Fibroblast of lung (primary cell): ENCODE data around the gene SEPTIN2. TPM values are rescaled to one million over a fixed set of nuclear protein-coding genes. Genes with fewer than 3 reads are reported as not detected.

Experiments used
- DNase-seq, 2 donors: peaks; one replicate each; pipeline versions ENCODE4 v3.0.0 to v3.0.0-alpha.2; 2010; ENCODE audit warnings: low read depth in 2 of 2
- H2AFZ ChIP-seq: 2 replicates; pipeline ENCODE4 v1.5.1; 2012; ENCODE audit warnings: low read length, control low read depth, inconsistent platforms
- H3K27ac ChIP-seq: 2 replicates; pipeline ENCODE4 v1.5.1; 2011; ENCODE audit warnings: low read length, control low read depth; ENCODE audit not compliant: insufficient read depth
- H3K27me3 ChIP-seq: 2 replicates; pipeline ENCODE4 v1.5.1; 2011; ENCODE audit warnings: mild to moderate bottlenecking, low read length; ENCODE audit not compliant: control insufficient read depth, insufficient read depth
- H3K36me3 ChIP-seq: 2 replicates; pipeline ENCODE4 v1.5.1; 2011; ENCODE audit warnings: low read length; ENCODE audit not compliant: control insufficient read depth, insufficient read depth
- H3K4me1 ChIP-seq: 2 replicates; pipeline ENCODE4 v1.5.1; 2011; ENCODE audit warnings: low read length; ENCODE audit not compliant: control insufficient read depth, insufficient read depth; ENCODE audit errors: extremely low read depth
- H3K4me2 ChIP-seq: 2 replicates; pipeline ENCODE4 v1.5.1; 2011; ENCODE audit warnings: low read length, control low read depth; ENCODE audit not compliant: insufficient read depth; ENCODE audit errors: extremely low read depth
- H3K4me3 ChIP-seq, 4 experiments: fragments of 200-600 bp in 1 of 4; sonication (generic) in 1 of 4; replicated peaks in 1 of 4; 2 replicates each; pipeline ENCODE4 v1.5.1; 2011 to 2016; ENCODE audit warnings: low read length in 4 of 4, low read depth in 3 of 4, mild to moderate bottlenecking in 3 of 4, control low read depth in 2 of 4, inconsistent platforms in 1 of 4, mixed read lengths in 1 of 4; ENCODE audit not compliant: insufficient read depth in 1 of 4; ENCODE audit errors: control extremely low read depth in 1 of 4
- H3K79me2 ChIP-seq: 2 replicates; pipeline ENCODE4 v1.5.1; 2012; ENCODE audit warnings: mild to moderate bottlenecking, low read length, inconsistent platforms; ENCODE audit not compliant: control insufficient read depth, insufficient read depth
- H3K9ac ChIP-seq: 2 replicates; pipeline ENCODE4 v1.5.1; 2011; ENCODE audit warnings: mild to moderate bottlenecking, low read length, control low read depth; ENCODE audit not compliant: insufficient read depth
- H3K9me3 ChIP-seq: 2 replicates; pipeline ENCODE4 v1.5.1; 2012; ENCODE audit warnings: low read depth, low read length; ENCODE audit not compliant: control insufficient read depth, insufficient read depth
- H4K20me1 ChIP-seq: 2 replicates; pipeline ENCODE4 v1.5.1; 2011; ENCODE audit warnings: low read length; ENCODE audit not compliant: control insufficient read depth, insufficient read depth; ENCODE audit errors: extremely low read depth
- CTCF ChIP-seq, 2 donors: IDR thresholded peaks in 1 of 2; conservative IDR thresholded peaks in 1 of 2; 1 replicate in 1 of 2; 2 replicates in 1 of 2; pipeline ENCODE4 v1.5.1; 2011 to 2012; ENCODE audit warnings: low read length in 2 of 2, control low read depth in 1 of 2, inconsistent platforms in 1 of 2, low read depth in 1 of 2, mild to moderate bottlenecking in 1 of 2
- EZH2 ChIP-seq: IDR thresholded peaks from 2 replicates; pipeline ENCODE4 v1.5.1; 2012; ENCODE audit warnings: low read length, control low read depth, mild to moderate bottlenecking; ENCODE audit errors: missing control alignments
- polyA plus RNA-seq, 2 donors: library from polyadenylated mRNA; depleted of rRNA in 1 of 2; stranded (reverse) in 1 of 2; unstranded in 1 of 2; fragments of >200 nt; gene quantifications; 2 replicates each; pipeline ENCODE4 v1.2.1, GENCODE V29; 2011 to 2012; ENCODE audit warnings: missing spikeins in 1 of 2
- total RNA-seq: library from RNA; depleted of rRNA; stranded (reverse); fragments of >200 nt; gene quantifications from 2 replicates; pipeline ENCODE4 v1.2.1, GENCODE V29; 2014

Gene SEPTIN2
- total and polyA plus RNA-seq, 2 donors (not counting 1 experiment from before 2014, with no cell fraction given) = 403 to 927 TPM

GRCh38 chr2:241355983-241356870 lies 40.5 kb downstream of the SEPTIN2 start, which contains the start of gene FARP2:
Gene FARP2 (plus strand): TSS chr2:241356285. CDS start chr2:241373108, 16,823 bp downstream.
- TF ChIP-seq CTCF (conservative IDR thresholded peaks at IDR 0.05 in 1 of 2, IDR thresholded peaks at IDR 0.05 in 1 of 2; ENCODE audit: low read depth in 1 of 2, low read length in 2 of 2) (no peak), EZH2 (no peak)
- Histone ChIP-seq H4K20me1 (no peaks in the 10 kb centered on the region), H3K9ac (peak within 1 kb of the TSS; percentile 84)

GRCh38 chr2:241356871-241357260 lies 41.1 kb downstream of the SEPTIN2 start:
- no peak for DNase-seq
- peak overlapping the region; percentile 84 for H3K9ac ChIP-seq
- peaks cover 6% of the 10 kb centered on the region for H3K36me3 ChIP-seq
- H2AFZ ChIP-seq = no peak overlapping the region
- H3K4me1 ChIP-seq = peaks cover 10% of the 10 kb centered on the region
- peak overlapping the region; percentile 88 for H3K4me2 ChIP-seq
- TF ChIP-seq EZH2 = no peak
- no peak for TF ChIP-seq CTCF (conservative IDR thresholded peaks at IDR 0.05 in 1 of 2, IDR thresholded peaks at IDR 0.05 in 1 of 2; ENCODE audit: low read depth in 1 of 2, low read length in 2 of 2)
- peaks cover 46% of the 10 kb centered on the region for H3K79me2 ChIP-seq
- H3K27me3 ChIP-seq = no peaks in the 10 kb centered on the region
- peak overlapping the region; percentile 62 to 97 (median 82) for H3K4me3 ChIP-seq
- peak overlapping the region; percentile 83 for H3K27ac ChIP-seq
- H4K20me1 ChIP-seq = no peaks in the 10 kb centered on the region
- no peaks in the 10 kb centered on the region for H3K9me3 ChIP-seq

More at GRCh38 chr2:241355983-241356870, 40.5 kb downstream of the SEPTIN2 start, which contains the start of gene FARP2:
- H3K27ac ChIP-seq = peak within 1 kb of the TSS; percentile 83
- H3K27me3 ChIP-seq = no peaks in the 10 kb centered on the region
- H3K4me1 ChIP-seq = peaks cover 10% of the 10 kb centered on the region
- H3K79me2 ChIP-seq = peaks cover 45% of the 10 kb centered on the region
- H3K4me2 ChIP-seq = peak within 1 kb of the TSS; percentile 88
- no peak within 1 kb of the TSS for H2AFZ ChIP-seq
- H3K36me3 ChIP-seq = peaks cover 6% of the 10 kb centered on the region
- DNase-seq = peak; percentile 97 to 99
- peak within 1 kb of the TSS; percentile 62 to 97 (median 82) for H3K4me3 ChIP-seq
- H3K9me3 ChIP-seq = no peaks in the 10 kb centered on the region

- Histone ChIP-seq H3K27ac (no peak overlapping the region), H3K4me2 (peak overlapping the region; percentile 88), H3K79me2 (peaks cover 46% of the 10 kb centered on the region), H2AFZ (no peak overlapping the region), H3K36me3 (peaks cover 5% of the 10 kb centered on the region), H3K4me1 (peaks cover 10% of the 10 kb centered on the region), H3K9me3 (no peaks in the 10 kb centered on the region), H3K4me3 (peak overlapping the region; percentile 62 to 97 (median 82)), H3K9ac (peak overlapping the region; percentile 34), H4K20me1 (no peaks in the 10 kb centered on the region), H3K27me3 (no peaks in the 10 kb centered on the region)
- TF ChIP-seq EZH2 (no peak), CTCF (conservative IDR thresholded peaks at IDR 0.05 in 1 of 2, IDR thresholded peaks at IDR 0.05 in 1 of 2; ENCODE audit: low read depth in 1 of 2, low read length in 2 of 2) (no peak)
- DNase-seq = no peak
Measured at GRCh38 chr2:241357531-241357930, 41.8 kb downstream of the SEPTIN2 start.
